Stromal cell of bone marrow (primary cell): Measurements from ENCODE around the gene GLP2R.

Experiments
- DNase-seq: peaks from one replicate; pipeline ENCODE4 v3.0.0-alpha.2; 2012; ENCODE audit warnings: low read depth

Gene GLP2R

DNA sequence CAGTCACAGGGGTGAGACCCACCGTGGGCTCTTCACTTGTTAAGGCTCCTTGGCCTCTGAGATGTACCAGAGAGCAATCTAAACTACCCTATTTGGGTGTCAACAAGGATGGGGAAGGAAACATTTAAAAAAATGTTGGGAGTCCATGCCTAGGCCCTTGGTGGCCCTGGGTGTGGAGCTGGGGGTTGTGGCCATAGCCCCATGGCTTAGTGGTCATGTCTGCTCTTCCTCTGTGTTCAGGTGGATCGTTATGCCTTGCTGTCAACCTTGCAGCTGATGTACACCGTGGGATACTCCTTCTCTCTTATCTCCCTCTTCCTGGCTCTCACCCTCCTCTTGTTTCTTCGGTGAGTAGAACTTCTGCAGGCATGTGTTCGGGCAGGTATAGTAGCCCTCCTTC, 28.5 kb downstream of the GLP2R start:
- DNase-seq, result no peak

DNA sequence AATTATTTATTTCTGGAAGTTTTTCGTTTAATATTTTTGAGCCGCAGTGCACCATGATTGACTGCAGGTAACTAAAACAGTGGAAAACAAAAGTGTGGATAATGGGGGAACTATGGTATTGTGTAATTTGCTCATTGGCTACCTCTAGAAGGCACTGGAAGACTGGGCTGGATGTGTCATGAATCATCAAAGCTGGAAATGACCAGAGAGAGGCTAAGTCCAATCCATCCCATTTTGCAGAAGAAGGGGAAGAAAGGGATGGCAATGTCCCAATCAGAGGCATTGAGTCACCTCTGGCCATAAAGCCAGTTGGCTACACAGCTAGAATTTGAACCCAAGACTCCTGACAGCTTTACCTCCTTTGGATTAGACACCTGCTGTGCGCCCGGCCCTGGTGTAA, 29.3 kb downstream of the GLP2R start:
- DNase-seq, result no peak

DNA sequence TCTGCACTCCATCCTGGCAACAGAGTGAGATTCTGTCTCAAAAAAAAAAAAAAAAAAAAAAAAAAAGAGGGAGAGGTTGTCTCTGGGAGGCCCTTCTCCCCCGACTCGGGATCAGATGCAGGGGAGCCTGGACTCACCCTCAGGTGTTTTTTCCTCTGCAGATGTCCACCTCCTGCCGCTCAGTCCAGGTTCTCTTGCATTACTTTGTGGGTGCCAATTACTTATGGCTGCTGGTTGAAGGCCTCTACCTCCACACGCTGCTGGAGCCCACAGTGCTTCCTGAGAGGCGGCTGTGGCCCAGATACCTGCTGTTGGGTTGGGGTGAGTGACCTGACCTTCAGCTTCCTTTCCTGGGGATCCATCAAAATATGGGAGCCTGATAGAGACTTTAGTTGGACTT, 34.1 kb downstream of the GLP2R start:
- DNase-seq, result no peak

DNA sequence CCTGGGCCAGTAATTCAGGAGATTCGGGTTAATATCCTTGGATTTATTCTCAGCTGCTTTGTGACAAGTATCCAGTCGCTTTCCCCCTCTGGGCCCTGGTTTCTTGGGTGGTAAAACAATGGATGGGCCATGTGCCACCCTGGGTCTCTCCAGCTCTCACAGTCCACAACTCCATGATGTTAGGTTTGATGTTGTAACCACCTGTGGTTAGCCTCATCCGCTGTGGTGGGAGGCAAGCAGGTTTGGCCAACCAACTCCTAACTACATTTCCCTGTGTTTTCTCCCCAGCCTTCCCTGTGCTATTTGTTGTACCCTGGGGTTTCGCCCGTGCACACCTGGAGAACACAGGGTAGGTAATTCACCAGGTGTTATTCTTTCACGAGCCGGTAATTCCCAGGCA, 35.1 kb downstream of the GLP2R start:
- no peak for DNase-seq

DNA sequence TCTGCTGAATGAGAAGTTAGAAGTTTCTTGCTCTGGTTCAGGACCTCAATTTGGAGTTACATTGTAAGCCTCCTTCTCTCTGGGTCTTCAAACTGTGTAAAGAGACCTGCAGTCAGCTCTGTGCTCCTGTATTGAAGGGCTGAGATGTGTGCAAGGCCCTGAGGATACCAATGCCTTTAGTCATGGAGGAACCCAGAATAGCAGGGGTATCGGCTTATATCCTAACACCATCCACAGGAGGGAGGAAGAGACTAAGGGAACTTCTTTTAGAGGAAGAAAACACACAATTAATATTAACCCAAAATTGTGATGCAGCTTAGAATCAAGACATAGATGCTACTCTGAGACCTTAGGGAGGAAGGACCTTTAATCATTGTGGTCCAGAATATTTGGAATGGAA, 36.5 kb downstream of the GLP2R start:
- no peak for DNase-seq

DNA sequence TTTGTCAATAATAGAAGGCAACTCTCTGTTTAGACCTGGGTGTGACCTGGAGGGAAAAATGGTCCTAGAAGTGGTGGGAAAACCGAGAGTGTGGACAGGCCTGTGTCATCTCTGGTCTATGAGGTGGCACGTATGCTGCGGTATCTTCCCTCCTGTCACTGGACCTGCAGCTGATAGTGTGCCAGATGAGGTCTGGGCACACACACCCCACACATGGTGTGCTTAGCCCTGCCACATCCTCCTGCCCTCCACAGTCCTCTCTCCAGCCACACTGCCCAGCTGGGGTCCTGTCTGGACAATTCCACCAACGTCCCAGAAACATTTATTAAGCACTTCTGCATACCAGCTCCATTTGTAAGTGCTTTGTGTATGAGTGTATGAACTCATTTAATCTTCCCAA, 37.2 kb downstream of the GLP2R start:
- DNase-seq, result no peak

DNA sequence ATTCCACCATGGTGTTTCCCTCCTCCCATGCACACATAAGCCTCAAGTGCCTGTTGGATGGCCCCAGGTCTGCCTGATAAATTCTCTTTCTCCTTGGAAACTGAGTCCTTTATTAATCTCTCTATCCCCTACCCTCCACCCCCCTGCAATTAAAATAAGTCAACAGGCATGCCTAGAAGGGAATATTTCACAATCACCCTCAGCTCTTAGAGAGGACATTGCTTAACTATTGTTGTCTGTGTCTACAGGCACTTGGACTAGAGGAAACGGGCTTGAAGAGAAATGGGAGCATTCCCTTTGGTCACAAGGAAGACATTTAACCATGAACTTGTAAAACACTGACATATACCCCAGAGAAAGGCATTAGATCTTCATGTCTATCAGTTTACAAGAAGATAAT, 39.9 kb downstream of the GLP2R start:
- DNase-seq, result no peak

DNA sequence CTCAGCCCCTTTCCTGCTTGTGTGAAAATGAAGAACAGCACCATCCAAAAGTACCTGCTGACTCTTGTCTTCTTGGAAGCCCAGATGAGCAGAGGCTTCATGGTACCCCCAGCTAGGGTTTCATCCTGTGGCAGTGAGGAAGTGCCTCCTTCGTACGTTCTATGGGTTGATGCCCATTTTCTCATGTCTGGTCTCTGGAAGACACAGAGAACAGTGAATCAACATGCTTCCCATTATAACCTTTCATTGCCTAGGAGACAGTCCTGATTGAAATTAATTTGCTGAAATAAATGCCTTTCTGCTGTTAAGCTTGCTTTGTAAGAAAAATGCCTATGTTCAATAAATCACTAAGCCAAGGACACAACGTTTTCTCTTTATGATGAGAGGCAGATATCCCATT, 42.8 kb downstream of the GLP2R start:
- no peak for DNase-seq

DNA sequence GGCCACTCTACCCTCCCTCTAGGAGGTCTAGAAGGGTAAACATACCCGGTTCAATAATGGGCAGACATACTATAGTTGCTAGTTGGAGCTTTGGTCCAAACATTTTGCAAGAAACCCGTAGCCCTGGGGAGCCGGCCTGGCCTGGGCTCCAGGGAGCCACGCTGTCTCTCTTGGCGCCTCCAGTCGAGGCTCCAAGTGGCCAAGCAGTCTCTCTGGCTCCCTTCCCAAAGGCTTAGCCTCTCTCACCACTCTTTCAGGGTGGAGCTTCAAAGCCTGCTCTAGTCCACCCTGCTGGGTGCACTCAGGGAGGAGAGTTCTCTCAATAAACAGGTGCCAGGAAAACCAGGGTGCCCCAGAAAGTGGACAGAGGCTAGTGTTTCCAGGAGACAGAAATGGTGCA, 47.1 kb downstream of the GLP2R start:
- DNase-seq, result no peak

DNA sequence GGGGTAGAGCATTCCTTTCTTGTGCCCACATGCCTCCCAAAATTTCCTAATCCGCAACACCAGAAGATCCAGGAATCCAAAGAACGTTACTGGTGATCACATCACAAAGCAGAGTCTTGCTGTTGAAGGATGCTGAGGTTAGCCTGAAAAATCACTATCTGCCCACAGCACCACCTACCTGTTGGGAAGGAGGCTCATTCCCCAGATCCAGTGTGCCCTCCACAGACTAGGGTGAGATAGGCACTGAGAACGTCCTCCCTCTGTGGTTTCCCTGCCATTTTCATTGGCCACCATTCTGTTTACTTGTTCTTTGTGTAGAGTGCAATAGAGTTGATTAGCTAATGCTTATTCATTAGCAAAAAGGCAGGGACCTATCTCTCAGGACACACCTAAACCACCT, 49.0 kb downstream of the GLP2R start:
- DNase-seq, result no peak

DNA sequence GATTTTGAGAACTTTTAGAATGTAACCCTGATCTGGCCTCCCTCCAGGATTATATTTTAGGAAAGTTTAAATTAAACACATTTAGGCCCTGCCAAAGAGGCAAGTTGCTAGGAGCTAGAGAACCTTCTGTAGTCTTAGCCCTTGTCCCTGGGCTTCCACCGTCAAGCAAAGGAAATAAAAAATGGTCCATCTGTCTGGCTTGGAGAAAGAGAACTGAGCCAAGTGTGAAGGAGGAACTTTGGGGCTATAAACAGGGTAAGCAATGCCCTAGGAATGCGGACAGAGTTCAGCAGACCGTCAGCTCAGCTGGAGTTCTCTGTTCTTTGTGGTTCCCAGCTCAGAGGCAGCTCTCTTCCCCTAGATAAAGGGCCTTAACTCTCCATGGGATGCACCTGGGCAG, 49.7 kb downstream of the GLP2R start:
- peak; percentile 4 for DNase-seq

DNA sequence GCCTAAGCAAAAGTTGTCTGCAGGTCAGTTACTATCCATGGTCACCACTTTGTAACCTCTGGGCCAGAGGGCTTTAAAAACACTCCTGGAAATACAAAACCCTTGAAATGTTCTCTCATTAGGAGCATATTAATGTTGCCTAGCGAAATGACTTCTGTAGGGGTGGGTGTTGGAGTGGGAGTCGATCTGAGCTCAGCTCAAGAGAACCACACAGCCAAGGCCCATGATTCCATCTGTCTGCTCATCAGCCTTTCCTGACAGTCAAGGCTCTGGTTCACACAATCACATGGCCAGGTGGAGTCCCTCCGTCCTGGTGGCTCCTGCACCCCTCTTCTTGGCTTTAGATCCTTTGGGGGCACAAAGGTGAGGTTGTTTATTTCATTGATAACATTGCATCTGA, 52.6 kb downstream of the GLP2R start:
- no peak for DNase-seq

DNA sequence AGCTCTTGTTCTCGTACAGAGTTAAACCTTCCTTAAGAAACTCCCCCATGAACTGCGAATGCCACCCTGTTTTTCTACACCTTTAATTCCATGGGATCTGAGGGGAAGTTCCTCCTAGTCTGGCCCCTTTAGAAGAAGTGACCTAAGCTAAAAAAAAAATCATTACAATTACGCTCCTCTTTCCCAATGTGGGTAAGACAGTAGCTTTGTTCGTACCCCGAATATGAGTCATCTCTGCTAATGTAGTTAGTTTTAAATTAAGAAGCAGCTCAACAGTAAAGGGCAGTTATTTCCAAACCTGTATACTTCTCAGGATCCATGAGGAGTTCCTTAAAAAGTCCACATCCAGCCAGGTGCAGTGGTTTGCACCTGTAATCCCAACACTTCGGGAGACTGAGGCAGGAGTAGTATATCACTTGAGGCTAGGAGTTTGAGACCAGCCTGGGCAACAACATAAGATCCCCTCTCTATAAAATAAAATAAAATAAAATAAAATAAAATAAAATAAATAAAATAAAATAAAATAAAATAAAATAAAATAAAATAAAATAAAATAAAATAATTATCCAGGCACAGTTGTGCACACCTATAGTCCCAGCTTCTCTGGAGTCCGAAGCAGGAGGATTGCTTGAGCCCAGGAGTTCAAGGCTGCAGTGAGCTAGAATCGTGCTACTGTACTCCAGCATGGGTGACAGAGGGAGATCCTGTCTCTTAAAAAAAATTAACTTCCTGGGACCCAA, 53.2 kb downstream of the GLP2R start:
- no peak for DNase-seq

DNA sequence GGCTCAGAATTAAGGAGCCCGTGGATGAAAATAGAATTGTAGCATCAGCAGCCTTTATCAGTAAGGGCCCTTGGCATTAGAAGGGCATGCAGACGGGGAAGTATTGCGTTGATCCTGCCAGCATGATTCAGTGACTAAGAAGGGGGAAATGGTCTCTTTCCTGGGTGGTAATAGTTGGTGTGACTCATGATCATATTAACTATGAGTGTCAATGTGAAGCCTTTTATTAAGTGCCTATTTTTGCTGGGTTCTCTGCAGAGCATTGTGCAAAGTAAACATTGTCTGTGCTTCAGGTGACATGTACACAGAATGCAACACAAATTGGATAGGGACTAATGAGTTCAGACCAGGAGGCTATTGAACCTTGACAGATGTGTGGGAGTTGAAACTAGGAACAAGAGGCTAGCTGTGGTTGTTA, 54.9 kb downstream of the GLP2R start:
- DNase-seq, result no peak

DNA sequence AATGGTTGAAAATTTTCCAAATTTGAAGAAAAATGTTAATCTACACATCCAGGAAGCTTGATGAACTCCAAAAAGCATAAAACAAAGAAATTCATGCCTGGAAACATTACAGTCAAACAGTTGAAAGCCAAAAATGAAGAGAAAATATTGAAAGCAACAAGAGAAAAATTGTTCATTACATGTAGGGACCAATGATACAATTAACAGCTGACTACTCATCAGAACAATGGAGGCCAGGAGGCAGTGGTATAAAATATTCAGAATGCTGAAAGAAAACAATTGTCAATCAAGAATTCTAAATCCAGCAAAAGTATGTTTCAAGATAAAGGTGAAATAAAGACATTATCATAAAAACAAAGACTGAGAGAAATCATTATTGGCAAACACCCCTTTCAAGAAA, 57.7 kb downstream of the GLP2R start:
- DNase-seq, result no peak

DNA sequence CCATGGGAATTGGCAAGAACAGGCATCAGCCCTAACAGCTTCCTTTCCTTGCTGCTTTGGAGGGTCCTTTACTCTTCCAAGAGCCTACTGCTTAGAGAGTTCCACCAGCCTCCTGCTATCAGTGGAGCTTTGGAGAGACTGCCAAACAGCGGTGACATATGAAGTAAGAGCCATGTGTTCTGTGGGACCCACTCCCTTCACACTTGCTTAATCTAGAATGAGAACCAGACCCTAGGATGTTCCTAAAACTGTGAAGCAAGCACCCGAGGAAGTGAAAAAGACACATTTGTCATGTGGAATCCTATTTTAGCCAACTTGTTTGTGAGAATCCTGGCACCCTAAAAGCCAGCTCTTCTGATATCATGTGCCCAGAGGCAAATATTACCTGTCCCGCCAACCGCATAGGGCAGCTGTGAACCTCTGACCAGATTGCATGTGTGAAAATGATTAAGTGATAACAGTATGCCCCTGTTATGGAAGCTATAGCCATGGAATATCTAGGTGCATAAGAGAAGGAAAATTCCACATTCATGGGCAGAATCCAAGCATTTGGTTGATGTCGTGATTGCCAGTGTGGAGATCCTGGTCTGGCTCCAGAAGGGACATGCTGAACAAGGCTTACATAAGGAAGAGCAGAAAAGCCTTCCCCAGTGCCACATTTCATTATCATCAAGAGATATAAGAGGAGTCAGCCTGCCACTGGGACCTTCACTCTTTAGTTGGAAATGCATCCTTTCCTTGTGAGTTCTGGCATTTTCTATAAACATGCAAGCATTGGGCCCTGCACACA, 60.6 kb downstream of the GLP2R start:
- no peak for DNase-seq

DNA sequence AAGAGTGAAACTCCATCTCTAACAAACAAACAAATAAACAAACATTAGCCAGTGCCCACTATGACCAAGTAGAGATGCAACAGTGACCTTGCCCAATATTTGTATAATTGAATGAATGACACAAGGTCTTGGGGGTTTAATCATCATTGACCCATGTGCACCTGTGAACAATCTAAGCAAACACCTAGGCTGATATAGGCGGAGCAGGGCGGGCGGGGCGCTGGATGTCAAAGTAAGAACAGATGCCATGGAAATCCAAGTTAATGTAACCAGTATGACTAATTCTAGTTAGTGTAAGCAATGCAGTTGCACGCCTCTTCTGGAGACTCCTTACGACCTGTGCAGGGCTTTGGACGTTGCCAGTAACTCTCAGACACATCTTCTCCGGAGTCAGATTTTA, 61.8 kb downstream of the GLP2R start:
- DNase-seq, result no peak

DNA sequence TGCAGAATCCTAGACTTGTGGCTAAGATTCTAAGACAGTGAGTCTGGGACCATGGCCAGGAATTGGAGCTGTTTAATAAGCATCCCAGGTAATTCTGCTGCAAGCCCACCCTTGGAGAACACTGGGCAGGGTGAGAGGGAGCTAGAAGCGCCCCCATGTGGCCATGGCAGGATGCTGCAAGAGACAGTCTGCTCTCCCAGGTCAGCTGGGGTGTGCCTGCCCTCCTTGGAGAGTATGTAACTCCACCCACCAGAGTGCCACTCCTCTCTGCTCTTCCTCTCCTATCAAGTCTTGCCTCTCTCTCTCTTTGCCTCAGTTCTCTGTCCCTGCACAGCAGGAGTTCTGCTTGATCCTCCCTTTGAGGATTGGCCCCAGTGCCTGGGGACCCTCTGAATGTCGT, 64.4 kb downstream of the GLP2R start:
- no peak for DNase-seq

DNA sequence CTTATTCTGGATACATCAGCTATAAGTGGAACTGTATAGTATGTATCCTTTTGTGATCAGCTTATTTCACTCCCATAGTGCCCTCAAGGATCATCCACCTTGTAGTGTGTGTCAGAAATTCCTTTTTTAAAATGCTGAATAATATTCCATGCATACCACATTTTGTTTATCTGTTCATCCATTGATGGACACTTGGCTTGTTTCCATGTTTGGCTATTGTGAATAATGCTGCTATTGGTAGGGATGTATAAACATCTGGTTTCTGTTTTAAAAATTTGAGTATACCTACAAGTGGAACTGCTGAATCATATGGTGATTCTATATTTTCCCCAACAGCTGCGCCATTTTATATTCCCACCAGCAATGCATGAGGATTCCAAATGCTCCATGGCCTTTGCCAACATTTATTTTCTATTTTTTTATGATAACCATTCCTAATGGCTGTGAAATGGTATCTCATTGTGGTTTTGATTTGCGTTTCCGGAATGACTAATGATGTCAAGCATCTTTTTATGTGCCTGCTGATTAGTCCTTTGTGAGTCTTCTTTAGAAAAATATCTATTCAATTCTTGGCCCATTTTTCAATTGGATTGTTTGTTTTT, 67.8 kb downstream of the GLP2R start:
- no peak for DNase-seq

DNA sequence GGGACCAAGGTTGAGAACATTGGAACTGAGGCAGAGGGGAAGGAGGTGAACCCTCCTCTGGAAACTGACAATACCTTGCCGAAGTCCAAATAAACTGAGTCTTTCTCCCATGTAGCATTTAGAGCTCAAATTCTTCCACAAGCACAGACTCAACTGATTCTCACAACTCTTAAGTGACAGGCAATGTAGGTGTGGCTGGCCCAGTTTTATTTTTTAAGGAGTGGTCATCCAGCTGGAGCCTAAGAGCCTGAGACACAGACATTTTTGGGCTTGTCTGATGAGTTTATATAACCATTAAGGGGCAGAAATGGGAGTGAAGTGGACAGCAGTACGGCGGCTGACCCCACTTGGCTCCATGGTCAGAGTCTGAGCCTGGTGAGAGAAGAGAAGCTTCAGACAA, 68.5 kb downstream of the GLP2R start:
- no peak for DNase-seq

DNA sequence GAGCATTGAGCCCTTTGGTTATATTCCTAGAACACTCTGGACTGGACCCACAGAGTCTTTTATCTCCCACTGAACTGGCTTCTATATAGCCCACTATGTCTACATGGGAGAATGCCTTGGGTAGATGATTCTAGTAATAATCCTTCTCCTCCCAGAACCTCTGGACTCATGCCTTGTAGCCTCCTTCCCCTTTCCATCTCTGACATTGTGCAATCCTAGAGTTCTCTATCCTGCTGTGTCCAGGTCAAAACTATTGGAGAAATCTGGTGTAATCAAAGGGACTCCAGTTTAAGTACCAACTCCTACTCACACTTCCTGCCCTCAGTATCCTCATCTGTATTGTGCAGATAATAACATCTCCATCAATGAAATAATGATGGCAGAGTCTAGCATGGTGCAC, 70.2 kb downstream of the GLP2R start:
- no peak for DNase-seq

DNA sequence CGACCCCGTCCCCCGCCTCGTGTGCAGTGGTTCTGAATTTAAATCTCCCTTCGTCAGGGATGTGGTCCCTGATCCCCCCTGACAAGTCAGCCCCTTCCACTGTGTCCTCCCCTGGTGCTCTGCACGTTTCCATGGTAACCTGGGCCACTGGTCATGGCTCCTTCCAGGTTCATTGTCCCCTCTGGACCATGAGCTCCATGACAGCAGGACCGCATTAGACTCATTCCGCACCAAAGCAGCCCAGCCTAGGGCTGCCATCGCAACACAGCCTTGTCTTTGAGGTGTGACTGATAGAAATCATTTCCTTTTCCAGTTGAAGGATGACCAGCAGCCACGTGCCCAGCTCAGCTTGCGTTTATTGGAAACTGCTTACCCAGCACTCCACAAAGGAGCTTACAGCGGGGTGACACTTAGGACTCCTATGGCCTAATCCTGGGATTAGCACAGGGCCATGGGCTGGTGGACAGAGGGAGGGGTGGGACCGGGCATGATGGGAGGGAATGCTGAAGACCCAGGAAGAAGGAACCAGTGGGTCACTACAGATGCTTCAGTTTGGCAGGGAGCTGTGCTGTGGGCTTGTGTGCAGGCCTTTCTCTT, 71.7 kb downstream of the GLP2R start:
- no peak for DNase-seq

DNA sequence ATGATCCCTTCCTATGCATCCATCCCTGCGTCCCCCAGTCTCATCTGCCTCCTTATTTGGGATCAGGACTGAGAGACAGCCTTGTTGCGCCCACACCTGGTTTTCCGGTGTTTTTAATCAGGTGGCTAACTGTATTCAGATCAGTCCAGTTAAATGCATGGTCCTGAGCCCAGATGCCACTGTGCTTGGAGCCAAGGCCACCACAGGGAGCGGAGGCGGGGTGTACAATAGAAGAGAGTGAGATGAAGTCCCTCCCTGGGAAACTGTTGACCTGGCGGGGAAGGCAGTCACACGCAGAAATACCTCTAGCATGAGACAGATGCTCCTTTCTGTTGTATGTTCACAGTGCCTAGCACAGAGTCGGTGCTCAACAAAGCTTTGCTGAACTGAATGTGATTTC, 73.1 kb downstream of the GLP2R start:
- DNase-seq, result no peak
